ENCODE measurements around the gene DGKD.

Gene DGKD

DNA sequence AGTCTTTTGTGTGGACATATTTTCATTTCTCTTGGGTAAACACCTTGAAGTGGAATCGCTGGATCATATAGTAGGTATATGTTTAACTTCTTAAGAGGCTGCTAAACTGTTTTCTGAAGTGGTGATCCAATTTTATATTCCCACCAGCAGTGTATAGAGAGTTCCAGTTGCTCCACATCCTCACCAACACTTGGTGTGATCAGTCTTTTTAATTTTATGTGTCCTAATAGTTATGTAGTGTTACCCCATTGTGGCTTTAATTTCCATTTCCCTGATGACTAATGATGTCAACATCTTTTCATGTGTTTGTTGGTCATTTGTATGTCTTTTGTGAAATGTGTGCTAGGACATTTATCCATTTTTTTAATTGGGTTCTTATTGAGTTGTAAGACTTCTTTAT, 56.9 kb downstream of the DGKD start:
- DNase-seq: no peak

GRCh38 chr2:233412405-233412804, 58.1 kb downstream of the DGKD start:
- no peak for DNase-seq

- no peak for DNase-seq
These were observed 58.8 kb downstream of the DGKD start for GRCh38 chr2:233413046-233413445.

DNA sequence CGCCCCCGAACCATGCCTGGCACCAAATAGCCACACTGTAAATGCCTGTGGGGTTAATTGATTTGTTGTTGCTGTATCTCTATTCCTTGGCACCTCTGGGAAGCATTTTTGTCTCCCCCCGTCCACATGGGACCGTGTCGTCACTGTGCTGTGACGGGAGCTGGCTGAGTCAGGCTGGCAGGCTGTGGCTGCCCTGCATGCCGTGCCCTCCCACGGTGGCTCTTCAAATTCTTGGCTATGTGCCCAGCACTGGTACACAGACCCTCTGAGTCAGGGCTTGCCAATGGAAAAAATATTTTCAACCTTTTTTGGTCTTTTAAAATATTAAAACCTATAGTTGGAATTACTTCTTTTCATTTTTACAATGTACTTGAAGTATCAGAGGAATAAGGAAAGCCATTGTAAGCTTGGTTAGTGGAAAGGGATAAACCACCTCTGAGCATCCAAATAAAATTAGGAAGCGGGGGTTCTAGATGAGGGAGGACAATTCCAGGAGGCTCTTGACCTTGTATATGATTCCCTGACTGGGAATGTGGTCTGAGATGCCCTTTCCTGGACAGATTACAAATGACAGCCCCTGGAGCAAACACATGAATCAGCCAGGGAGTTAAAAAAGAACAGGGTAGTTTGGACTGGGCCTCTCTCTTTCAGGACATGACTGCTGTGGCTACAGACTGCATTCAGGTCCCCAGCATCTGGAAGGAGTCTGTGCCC, 59.4 kb downstream of the DGKD start:
- DNase-seq: peak in 35 of 56 donors; percentile 5 to 78 (median 27)

DNA sequence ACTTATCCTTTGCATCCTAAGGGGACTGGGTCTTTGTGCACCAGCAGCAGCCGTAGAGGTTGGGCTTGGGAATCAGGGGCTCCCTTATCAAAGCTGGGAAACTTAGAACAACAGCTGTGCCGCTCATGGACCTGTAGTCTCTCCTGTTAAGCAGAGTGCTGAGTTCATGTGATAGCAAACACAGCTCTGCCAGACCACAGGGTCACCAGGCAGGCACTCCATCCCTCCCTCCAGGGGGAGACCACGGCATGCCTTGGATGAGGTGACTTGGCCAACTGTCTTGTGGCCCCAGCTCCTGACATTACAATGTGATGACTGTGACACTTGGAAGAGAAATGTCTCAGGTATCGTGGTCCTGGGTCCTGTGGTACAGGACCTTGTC, 60.0 kb downstream of the DGKD start:
- no peak for DNase-seq

DNA sequence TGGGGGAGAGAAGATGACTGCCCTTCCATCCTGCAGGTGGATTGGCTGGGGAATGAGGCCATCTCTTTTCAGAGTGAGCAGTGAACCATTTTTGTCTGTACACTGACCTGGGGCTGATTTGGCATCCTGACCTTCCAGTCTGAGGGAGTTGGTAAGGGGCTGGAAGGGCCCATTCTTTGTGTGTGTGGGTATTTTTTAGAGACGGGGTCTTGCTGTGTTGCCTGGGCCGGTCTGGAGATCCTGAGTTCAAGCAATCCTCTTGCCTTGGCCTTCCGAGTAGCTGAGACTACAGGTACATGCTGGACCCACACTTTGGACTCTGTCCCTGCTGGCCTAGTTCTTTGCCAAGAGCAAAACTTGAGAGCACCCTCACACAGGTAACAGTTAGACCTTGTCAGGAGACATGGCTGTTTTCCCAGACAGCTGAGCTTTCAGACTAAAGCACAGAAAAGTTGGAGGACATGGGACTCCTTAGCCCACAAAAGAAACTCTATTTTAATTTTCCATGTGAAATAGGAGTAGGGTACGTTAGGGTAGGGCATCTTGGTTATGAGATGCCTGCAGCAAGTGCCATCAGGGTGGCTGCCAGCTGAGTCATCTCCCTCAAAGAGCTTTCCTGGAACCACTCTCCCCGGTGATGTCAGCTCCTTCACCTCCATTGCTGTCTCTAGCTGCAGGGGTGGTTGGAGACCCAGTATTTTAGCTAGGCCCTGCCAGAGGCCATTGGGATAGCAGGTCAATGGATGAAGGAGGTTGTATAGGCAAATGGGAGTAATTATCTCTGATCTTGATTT, 60.7 kb downstream of the DGKD start:
- peak in 1 of 56 donors; percentile 6 for DNase-seq

DNA sequence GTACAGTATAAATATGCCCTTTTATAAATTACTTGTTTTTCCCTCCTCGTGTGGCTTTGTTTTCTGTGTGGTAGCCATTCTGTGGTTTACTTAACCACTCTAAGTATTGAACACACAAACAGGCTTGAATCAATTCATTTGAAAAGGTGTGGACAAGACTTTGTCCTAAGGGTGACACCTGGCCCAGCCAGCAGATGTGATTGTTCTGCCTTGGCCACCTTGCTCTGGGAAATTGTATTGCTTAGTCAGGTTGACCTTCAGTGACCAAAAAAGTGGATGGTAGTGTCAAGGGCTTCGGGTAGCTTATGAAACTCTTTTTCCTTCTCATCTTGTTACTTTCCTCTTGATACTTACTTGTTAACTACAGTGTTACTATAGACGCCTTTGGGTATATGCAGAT, 61.9 kb downstream of the DGKD start:
- DNase-seq: no peak

DNA sequence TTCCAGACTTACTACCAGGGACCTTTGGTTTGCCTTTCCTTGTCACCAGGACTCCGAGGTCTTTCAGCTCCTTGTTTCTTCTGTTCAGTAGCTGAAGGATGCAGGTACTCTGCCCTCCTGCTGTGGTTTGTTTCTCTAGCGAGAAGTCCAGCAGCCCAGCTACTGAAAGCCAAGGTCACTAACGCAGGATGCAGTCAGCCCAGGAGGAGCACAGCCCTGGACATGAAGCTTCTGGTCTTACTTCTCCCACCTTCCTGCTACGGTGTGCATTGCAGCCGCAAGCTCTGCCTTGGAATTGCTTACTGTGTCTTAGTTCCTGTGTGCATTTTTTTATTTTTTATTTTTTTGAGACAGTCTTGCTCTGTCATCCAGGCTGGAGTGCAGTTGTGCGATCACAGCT, 62.4 kb downstream of the DGKD start:
- no peak for DNase-seq

- DNase-seq: no peak
These were observed 63.0 kb downstream of the DGKD start for GRCh38 chr2:233417282-233417681.

- no peak for DNase-seq
These were observed 63.9 kb downstream of the DGKD start for GRCh38 chr2:233418052-233418760.

GRCh38 chr2:233418761-233419546, 64.7 kb downstream of the DGKD start:
- DNase-seq: no peak

- no peak for DNase-seq
These were observed 65.5 kb downstream of the DGKD start for GRCh38 chr2:233419602-233420391.

DNA sequence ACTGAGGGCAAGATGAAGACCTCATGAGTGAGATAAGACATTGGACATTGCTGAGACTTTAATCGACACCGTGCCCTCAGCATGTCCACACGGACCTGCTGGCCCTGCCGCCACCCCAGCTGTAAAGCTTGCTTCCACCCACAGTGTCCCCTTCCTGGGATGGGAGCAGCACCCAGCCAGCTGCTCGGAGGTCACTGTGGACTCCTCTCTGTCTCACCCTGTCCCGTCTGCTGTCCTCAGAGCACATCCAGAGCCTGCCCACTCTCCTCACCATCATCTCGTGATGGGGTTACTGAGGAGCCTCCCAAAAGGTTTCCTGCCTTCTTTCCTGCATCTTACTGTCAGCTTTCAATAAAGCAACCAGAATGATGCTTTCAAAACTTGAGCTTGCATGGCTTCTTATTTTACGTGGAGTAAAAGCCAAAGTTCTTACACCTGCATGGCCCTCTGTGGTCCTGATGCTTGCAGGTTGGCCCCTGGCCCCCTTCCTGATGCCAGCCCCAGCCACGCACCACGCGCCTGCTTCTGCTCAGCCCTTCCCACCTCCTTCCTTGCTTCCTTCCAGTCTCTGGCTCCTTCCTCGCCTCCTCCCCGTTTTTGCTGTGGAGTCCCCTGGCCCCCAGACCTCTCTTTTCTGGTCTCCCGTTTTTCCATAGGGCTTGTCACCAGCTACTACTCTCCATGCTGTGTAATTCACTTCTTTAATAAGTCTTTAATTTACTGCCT, 67.0 kb downstream of the DGKD start:
- no peak for DNase-seq

DNA sequence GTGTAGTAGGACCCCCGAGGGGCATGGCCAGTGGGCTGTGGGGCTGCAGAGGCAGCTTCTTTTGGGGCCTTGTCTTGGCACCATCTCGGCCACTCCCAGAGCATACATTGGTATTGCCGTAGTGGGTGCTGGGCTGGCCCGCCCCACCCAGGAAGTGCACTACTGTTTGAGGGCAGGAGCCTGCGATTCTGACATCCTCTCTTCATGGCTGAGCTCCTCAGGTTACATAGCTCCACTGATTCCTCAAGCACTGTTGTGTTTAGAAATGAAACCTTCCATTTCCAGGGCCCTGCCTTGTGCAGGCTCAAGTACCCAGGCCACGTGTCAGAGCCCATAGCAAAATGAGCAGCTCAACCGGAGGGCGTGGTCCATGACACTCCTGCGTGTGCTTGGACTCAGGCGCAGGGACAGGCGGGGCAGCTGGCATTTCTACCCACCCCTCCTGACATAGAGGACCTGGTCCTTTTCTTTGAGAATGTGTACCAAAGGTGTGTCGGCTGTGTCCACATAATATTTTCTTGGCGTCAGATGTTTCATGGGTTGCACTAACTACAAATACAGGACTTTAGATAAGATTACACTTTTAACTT, 67.9 kb downstream of the DGKD start:
- DNase-seq: no peak

DNA sequence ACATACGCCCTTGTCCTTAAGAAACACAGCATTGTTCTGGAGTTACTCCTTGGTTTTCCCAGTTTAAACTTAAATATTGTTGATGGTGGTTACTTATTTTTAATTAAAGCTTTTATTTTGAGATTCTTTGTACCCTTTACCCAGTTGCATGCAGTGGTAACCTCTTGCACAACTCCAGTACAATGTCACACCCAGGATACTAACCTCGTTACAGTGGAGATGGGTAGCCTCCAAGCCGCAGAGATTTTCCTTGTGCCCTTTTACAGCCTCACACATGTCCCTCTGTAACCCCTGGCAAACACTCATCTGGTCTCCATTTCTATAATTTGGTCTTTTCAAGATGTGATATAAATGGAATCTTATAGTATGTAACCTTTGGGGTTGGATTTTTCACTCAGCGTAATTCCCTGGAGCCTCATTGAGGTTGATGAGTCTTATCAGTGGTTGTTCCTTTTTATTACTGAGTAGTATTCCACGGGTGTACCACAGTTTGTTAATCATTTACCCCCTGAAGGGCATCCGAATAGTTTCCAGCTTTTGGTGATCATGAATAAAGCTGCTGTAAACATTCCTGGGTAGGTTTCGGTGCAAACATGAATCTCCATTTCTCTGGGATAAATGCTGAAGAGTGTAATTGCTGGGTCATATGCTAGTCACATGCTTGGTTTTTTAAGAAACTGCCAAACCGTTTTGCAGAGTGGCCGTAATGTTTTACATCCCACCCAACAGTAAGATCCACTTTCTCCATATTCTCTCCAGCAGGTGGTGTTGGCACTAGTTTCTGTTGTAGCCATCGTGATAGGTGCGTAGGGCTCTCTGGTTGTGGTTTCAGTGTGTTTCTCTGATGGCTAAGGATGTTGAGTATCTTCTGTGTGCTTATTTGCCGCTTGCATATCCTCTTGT, 68.6 kb downstream of the DGKD start:
- no peak for DNase-seq

DNA sequence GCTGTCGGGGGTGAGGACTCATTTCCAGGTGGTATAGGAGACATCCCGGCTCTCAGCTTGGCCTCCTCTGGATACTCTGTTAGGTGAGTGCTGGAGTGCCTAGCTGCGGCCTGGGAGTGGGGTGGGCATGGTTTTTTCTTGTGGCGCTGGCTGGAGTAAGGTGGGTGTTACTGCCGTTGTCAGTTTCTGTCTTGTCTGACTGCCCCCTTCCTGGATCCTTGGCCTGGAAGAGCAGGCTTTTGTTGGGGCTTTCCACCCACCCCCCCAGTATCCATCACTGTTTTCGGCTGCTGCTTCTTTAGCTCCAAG, 69.2 kb downstream of the DGKD start:
- DNase-seq: no peak

- DNase-seq: no peak
These were observed 70.1 kb downstream of the DGKD start for GRCh38 chr2:233424154-233424951.

All from amygdala (tissue), 56 donors.